ENCODE data around the gene NEK11. TPM values are rescaled to one million over a fixed set of nuclear protein-coding genes. Genes with fewer than 3 reads are reported as not detected.
"Not testable (repeated sequence)": the region's sequence is repeated elsewhere in the genome, so short reads cannot be mapped to it uniquely, and the experiment has no call there.

Gene NEK11
- total and polyA plus RNA-seq, 4 donors: 2.4 to 14.5 (median 4.5) TPM

GRCh38 chr3:131323792-131324191 is 297.1 kb downstream of the NEK11 start:
- 48% methylated on average over 2 of the region's 2 CpGs for WGBS, 2 donors
- H3K36me3 ChIP-seq (ENCODE audit: control insufficient read depth in 1 of 2, insufficient read depth in 2 of 2, low read length in 1 of 2): no peaks in the 10 kb centered on the region
- H3K4me1 ChIP-seq (ENCODE audit: control insufficient read depth in 1 of 2, insufficient read depth in 2 of 2, low read length in 2 of 2): no peaks in the 10 kb centered on the region
- no peak overlapping the region for H3K4me3 ChIP-seq (ENCODE audit: low read length in 2 of 2)
- no peak for ATAC-seq (ENCODE audit: low FRiP score)
- H3K27ac ChIP-seq (ENCODE audit: low read depth in 1 of 2, low read length in 2 of 2): no peak overlapping the region
- no peaks in the 10 kb centered on the region for H3K9me3 ChIP-seq (ENCODE audit: control insufficient read depth, low read length)
- intact Hi-C loops (cut with DNase I): no loop called here
- no peak for DNase-seq
- H3K27me3 ChIP-seq (ENCODE audit: control insufficient read depth in 1 of 2, insufficient read depth in 2 of 2, low read length in 1 of 2): no peaks in the 10 kb centered on the region

GRCh38 chr3:131324923-131325322 is 298.2 kb downstream of the NEK11 start:
- H3K4me3 ChIP-seq (ENCODE audit: low read length in 2 of 2): no peak overlapping the region
- no peak overlapping the region for H3K27ac ChIP-seq (ENCODE audit: low read depth in 1 of 2, low read length in 2 of 2)
- DNase-seq (no peak), ATAC-seq (ENCODE audit: low FRiP score) (no peak)
- intact Hi-C loops (cut with DNase I): no loop called here
- H3K27me3 ChIP-seq (ENCODE audit: control insufficient read depth in 1 of 2, insufficient read depth in 2 of 2, low read length in 1 of 2): no peaks in the 10 kb centered on the region
- H3K36me3 ChIP-seq (ENCODE audit: control insufficient read depth in 1 of 2, insufficient read depth in 2 of 2, low read length in 1 of 2): no peaks in the 10 kb centered on the region
- no peaks in the 10 kb centered on the region for H3K4me1 ChIP-seq (ENCODE audit: control insufficient read depth in 1 of 2, insufficient read depth in 2 of 2, low read length in 2 of 2)
- H3K9me3 ChIP-seq (ENCODE audit: control insufficient read depth, low read length): no peaks in the 10 kb centered on the region

GRCh38 chr3:131326307-131326706 is 299.6 kb downstream of the NEK11 start:
- ATAC-seq (ENCODE audit: low FRiP score) (no peak), DNase-seq (no peak)
- Histone ChIP-seq H3K4me3 (ENCODE audit: low read length in 2 of 2) (no peak overlapping the region), H3K27me3 (ENCODE audit: control insufficient read depth in 1 of 2, insufficient read depth in 2 of 2, low read length in 1 of 2) (no peaks in the 10 kb centered on the region), H3K9me3 (ENCODE audit: control insufficient read depth, low read length) (no peaks in the 10 kb centered on the region), H3K4me1 (ENCODE audit: control insufficient read depth in 1 of 2, insufficient read depth in 2 of 2, low read length in 2 of 2) (no peaks in the 10 kb centered on the region), H3K36me3 (ENCODE audit: control insufficient read depth in 1 of 2, insufficient read depth in 2 of 2, low read length in 1 of 2) (no peaks in the 10 kb centered on the region), H3K27ac (ENCODE audit: low read depth in 1 of 2, low read length in 2 of 2) (no peak overlapping the region)
- WGBS, 2 donors: 84 to 96% methylated on average over 1 of the region's 1 CpG
- intact Hi-C loops (cut with DNase I): no loop called here

- ATAC-seq (ENCODE audit: low FRiP score) (no peak), DNase-seq (no peak)
- Histone ChIP-seq H3K4me3 (ENCODE audit: low read length in 2 of 2) (no peak overlapping the region), H3K9me3 (ENCODE audit: control insufficient read depth, low read length) (no peaks in the 10 kb centered on the region), H3K4me1 (ENCODE audit: control insufficient read depth in 1 of 2, insufficient read depth in 2 of 2, low read length in 2 of 2) (no peaks in the 10 kb centered on the region), H3K27ac (ENCODE audit: low read depth in 1 of 2, low read length in 2 of 2) (no peak overlapping the region), H3K36me3 (ENCODE audit: control insufficient read depth in 1 of 2, insufficient read depth in 2 of 2, low read length in 1 of 2) (no peaks in the 10 kb centered on the region), H3K27me3 (ENCODE audit: control insufficient read depth in 1 of 2, insufficient read depth in 2 of 2, low read length in 1 of 2) (no peaks in the 10 kb centered on the region)
- 10 to 13% methylated on average over 3 of the region's 3 CpGs for WGBS, 2 donors
- intact Hi-C loops (cut with DNase I): no loop called here
These were observed 302.0 kb downstream of the NEK11 start for GRCh38 chr3:131328721-131329120.

- Histone ChIP-seq H3K4me1 (ENCODE audit: control insufficient read depth in 1 of 2, insufficient read depth in 2 of 2, low read length in 2 of 2) (no peaks in the 10 kb centered on the region), H3K36me3 (ENCODE audit: control insufficient read depth in 1 of 2, insufficient read depth in 2 of 2, low read length in 1 of 2) (no peaks in the 10 kb centered on the region), H3K4me3 (ENCODE audit: low read length in 2 of 2) (no peak overlapping the region), H3K27me3 (ENCODE audit: control insufficient read depth in 1 of 2, insufficient read depth in 2 of 2, low read length in 1 of 2) (no peaks in the 10 kb centered on the region), H3K27ac (ENCODE audit: low read depth in 1 of 2, low read length in 2 of 2) (no peak overlapping the region), H3K9me3 (ENCODE audit: control insufficient read depth, low read length) (no peaks in the 10 kb centered on the region)
- no peak for DNase-seq
- ATAC-seq (ENCODE audit: low FRiP score): no peak
- intact Hi-C loops (cut with DNase I): no loop called here
- 92 to 93% methylated on average over 5 of the region's 5 CpGs for WGBS, 2 donors
These were observed 303.1 kb downstream of the NEK11 start for GRCh38 chr3:131329774-131330173.

GRCh38 chr3:131331456-131332085 is 304.9 kb downstream of the NEK11 start:
- 88 to 90% methylated on average over 23 to 27 of the region's 27 CpGs for WGBS, 2 donors
- H3K27ac ChIP-seq (ENCODE audit: low read depth in 1 of 2, low read length in 2 of 2); DNase-seq; H3K4me3 ChIP-seq (ENCODE audit: low read length in 2 of 2); H3K4me1 ChIP-seq (ENCODE audit: control insufficient read depth in 1 of 2, insufficient read depth in 2 of 2, low read length in 2 of 2); H3K9me3 ChIP-seq (ENCODE audit: control insufficient read depth, low read length); ATAC-seq (ENCODE audit: low FRiP score); intact Hi-C loops (cut with DNase I); H3K27me3 ChIP-seq (ENCODE audit: control insufficient read depth in 1 of 2, insufficient read depth in 2 of 2, low read length in 1 of 2); H3K36me3 ChIP-seq (ENCODE audit: control insufficient read depth in 1 of 2, insufficient read depth in 2 of 2, low read length in 1 of 2): not testable (repeated sequence)

- no peak overlapping the region for H3K4me3 ChIP-seq (ENCODE audit: low read length in 2 of 2)
- ATAC-seq (ENCODE audit: low FRiP score): no peak
These were observed 312.4 kb downstream of the NEK11 start for GRCh38 chr3:131338948-131339640.

GRCh38 chr3:131341761-131342160 is 315.1 kb downstream of the NEK11 start:
- no peak overlapping the region for H3K27ac ChIP-seq (ENCODE audit: low read depth in 1 of 2, low read length in 2 of 2)
- no peak overlapping the region for H3K4me3 ChIP-seq (ENCODE audit: low read length in 2 of 2)
- DNase-seq: no peak
- H3K4me1 ChIP-seq (ENCODE audit: control insufficient read depth in 1 of 2, insufficient read depth in 2 of 2, low read length in 2 of 2): peaks cover 0 to 7% of the 10 kb centered on the region in 2 donors
- no peaks in the 10 kb centered on the region for H3K36me3 ChIP-seq (ENCODE audit: control insufficient read depth in 1 of 2, insufficient read depth in 2 of 2, low read length in 1 of 2)
- no peaks in the 10 kb centered on the region for H3K27me3 ChIP-seq (ENCODE audit: control insufficient read depth in 1 of 2, insufficient read depth in 2 of 2, low read length in 1 of 2)
- H3K9me3 ChIP-seq (ENCODE audit: control insufficient read depth, low read length): no peaks in the 10 kb centered on the region
- intact Hi-C loops (cut with DNase I): no loop called here
- WGBS, 2 donors: 95 to 98% methylated on average over 2 of the region's 2 CpGs
- ATAC-seq (ENCODE audit: low FRiP score): no peak

More at GRCh38 chr3:131338948-131339640, 312.4 kb downstream of the NEK11 start:
- no peaks in the 10 kb centered on the region for H3K27me3 ChIP-seq (ENCODE audit: control insufficient read depth in 1 of 2, insufficient read depth in 2 of 2, low read length in 1 of 2)
- no peak for DNase-seq
- WGBS, 2 donors: 34 to 40% methylated on average over 3 of the region's 3 CpGs
- H3K36me3 ChIP-seq (ENCODE audit: control insufficient read depth in 1 of 2, insufficient read depth in 2 of 2, low read length in 1 of 2): no peaks in the 10 kb centered on the region
- no peaks in the 10 kb centered on the region for H3K9me3 ChIP-seq (ENCODE audit: control insufficient read depth, low read length)
- H3K27ac ChIP-seq (ENCODE audit: low read depth in 1 of 2, low read length in 2 of 2): no peak overlapping the region
- peaks cover 0 to 7% of the 10 kb centered on the region in 2 donors for H3K4me1 ChIP-seq (ENCODE audit: control insufficient read depth in 1 of 2, insufficient read depth in 2 of 2, low read length in 2 of 2)
- intact Hi-C loops (cut with DNase I): no loop called here

- no peaks in the 10 kb centered on the region for H3K36me3 ChIP-seq (ENCODE audit: control insufficient read depth in 1 of 2, insufficient read depth in 2 of 2, low read length in 1 of 2)
- no peak overlapping the region for H3K4me3 ChIP-seq (ENCODE audit: low read length in 2 of 2)
- no peaks in the 10 kb centered on the region for H3K9me3 ChIP-seq (ENCODE audit: control insufficient read depth, low read length)
- 83 to 86% methylated on average over 2 of the region's 2 CpGs for WGBS, 2 donors
- intact Hi-C loops (cut with DNase I): no loop called here
- ATAC-seq (ENCODE audit: low FRiP score): no peak
- H3K4me1 ChIP-seq (ENCODE audit: control insufficient read depth in 1 of 2, insufficient read depth in 2 of 2, low read length in 2 of 2): no peaks in the 10 kb centered on the region
- no peaks in the 10 kb centered on the region for H3K27me3 ChIP-seq (ENCODE audit: control insufficient read depth in 1 of 2, insufficient read depth in 2 of 2, low read length in 1 of 2)
- no peak for DNase-seq
- H3K27ac ChIP-seq (ENCODE audit: low read depth in 1 of 2, low read length in 2 of 2): no peak overlapping the region
These were observed 322.2 kb downstream of the NEK11 start for GRCh38 chr3:131348911-131349310.

Data from aorta (tissue), 5 donors.